Naive thymus-derived CD4-positive, alpha-beta T cell (primary cell): ENCODE data around the gene OR4Q2. TPM values are rescaled to one million over a fixed set of nuclear protein-coding genes. Genes with fewer than 3 reads are reported as not detected.

ENCODE experiments used
- ATAC-seq: fragments of 150-1000 bp; cut with Tn5 transposase; 2 replicates; pipeline ENCODE4 v1.10.0; 2021; ENCODE audit warnings: mild to moderate bottlenecking, moderate library complexity
- CTCF ChIA-PET: fragments of 350-600 bp; sonication (Branson Sonifier 250); formaldehyde crosslinking; loops from one replicate; lab custom pipeline; 2021; ENCODE audit warnings: antibody characterized with exemption; lab: Charles Lee
- POLR2A ChIA-PET: fragments of 350-600 bp; sonication (Branson Sonifier 250); formaldehyde crosslinking; loops from one replicate; lab custom pipeline; 2021; ENCODE audit warnings: antibody characterized with exemption, inconsistent platforms; lab: Charles Lee
- DNase-seq, 9 donors: peaks; one replicate each; pipeline versions ENCODE4 v3.0.0 to v3.0.0-alpha.2; 2020 to 2022; ENCODE audit warnings: mixed read lengths in 1 of 9
- H3K27ac ChIP-seq: one replicate; pipeline ENCODE4 v1.7.0; 2013; ENCODE audit warnings: mild to moderate bottlenecking, low read depth, low read length, moderate library complexity
- H3K27me3 ChIP-seq, 2 donors: one replicate each; pipeline ENCODE4 v1.7.0; 2013; ENCODE audit warnings: low read length in 2 of 2, mild to moderate bottlenecking in 2 of 2, moderate library complexity in 2 of 2; ENCODE audit not compliant: control insufficient read depth in 2 of 2, insufficient read depth in 2 of 2
- H3K36me3 ChIP-seq, 3 experiments: 1 replicate in 2 of 3; 2 replicates in 1 of 3; pipeline ENCODE4 v1.7.0; 2013; ENCODE audit warnings: low read length in 3 of 3, mild to moderate bottlenecking in 3 of 3, moderate library complexity in 1 of 3; ENCODE audit not compliant: insufficient read depth in 3 of 3, control insufficient read depth in 2 of 3
- H3K4me1 ChIP-seq, 2 donors: one replicate each; pipeline ENCODE4 v1.7.0; 2013; ENCODE audit warnings: low read length in 2 of 2, mild to moderate bottlenecking in 2 of 2, moderate library complexity in 1 of 2; ENCODE audit not compliant: control insufficient read depth in 2 of 2, insufficient read depth in 2 of 2
- H3K4me3 ChIP-seq: 2 replicates; pipeline ENCODE4 v1.7.0; 2013; ENCODE audit warnings: mild to moderate bottlenecking, low read length
- H3K9me3 ChIP-seq, 3 experiments: 1 replicate in 2 of 3; 2 replicates in 1 of 3; pipeline ENCODE4 v1.7.0; 2013; ENCODE audit warnings: low read length in 3 of 3; ENCODE audit not compliant: control insufficient read depth in 2 of 3
- H3K27ac Mint-ChIP-seq, 9 donors: one replicate each; pipeline ENCODE4 v1.8.0; 2020 to 2022; ENCODE audit warnings: mixed read lengths in 9 of 9, mild to moderate bottlenecking in 8 of 9, moderate library complexity in 5 of 9, inconsistent platforms in 2 of 9
- H3K27me3 Mint-ChIP-seq, 5 donors: one replicate each; pipeline ENCODE4 v1.8.0; 2021 to 2022; ENCODE audit warnings: mixed read lengths in 5 of 5, mild to moderate bottlenecking in 1 of 5
- H3K36me3 Mint-ChIP-seq, 5 donors: one replicate each; pipeline ENCODE4 v1.8.0; 2020 to 2022; ENCODE audit warnings: mixed read lengths in 5 of 5, mild to moderate bottlenecking in 3 of 5, inconsistent platforms in 1 of 5
- H3K4me1 Mint-ChIP-seq, 7 donors: one replicate each; pipeline ENCODE4 v1.8.0; 2020 to 2022; ENCODE audit warnings: mixed read lengths in 7 of 7, mild to moderate bottlenecking in 3 of 7, inconsistent platforms in 1 of 7
- H3K4me3 Mint-ChIP-seq, 10 donors: one replicate each; pipeline ENCODE4 v1.8.0; 2020 to 2022; ENCODE audit warnings: mild to moderate bottlenecking in 10 of 10, mixed read lengths in 10 of 10, moderate library complexity in 6 of 10, inconsistent platforms in 2 of 10
- H3K9me3 Mint-ChIP-seq, 11 donors: one replicate each; pipeline ENCODE4 v1.8.0; 2020 to 2022; ENCODE audit warnings: mixed read lengths in 11 of 11, mild to moderate bottlenecking in 4 of 11, inconsistent platforms in 1 of 11, moderate library complexity in 1 of 11
- intact Hi-C, 2 donors: fragments of 100-400 bp; cut with micrococcal nuclease; formaldehyde crosslinking; loops; one replicate each; pipeline ENCODE4 v1.15.1; 2023
- polyA plus RNA-seq, 2 donors: library from polyadenylated mRNA; unstranded; fragments of 300-500 nt; fragmentation: Illumina TruSeq; gene quantifications; one replicate each; pipeline ENCODE4 v1.2.3, GENCODE V29; 2021
- total RNA-seq, 6 experiments: library from RNA in 5 of 6; stranded (reverse) in 5 of 6; gene quantifications; 1 replicate in 5 of 6; 2 replicates in 1 of 6; pipeline ENCODE4 v1.2.3 and lab custom pipeline; 2021 to 2026

OR4Q2 gene
- total and polyA plus RNA-seq, 7 experiments from 2014 or later, result not detected

DNA sequence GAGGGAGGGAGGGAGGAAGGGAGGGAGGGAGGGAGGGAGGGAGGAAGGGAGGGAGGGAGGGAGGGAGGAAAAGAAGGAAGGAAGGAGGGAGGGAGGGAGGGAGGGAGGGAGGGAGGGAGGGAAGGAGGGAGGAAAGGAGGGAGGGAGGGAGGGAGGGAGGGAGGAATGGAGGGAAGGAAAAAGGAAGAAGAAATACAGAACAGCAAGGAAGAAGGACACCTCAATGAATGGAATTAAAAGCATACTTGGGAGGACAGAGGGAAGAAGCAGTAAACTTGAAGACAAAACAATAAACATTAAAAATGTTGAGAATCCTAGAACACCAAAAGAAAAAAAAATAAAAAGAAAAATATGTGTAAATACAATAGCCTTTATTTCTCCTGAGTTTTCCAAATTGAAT lies 6.2 kb downstream of the OR4Q2 start:
- no peaks in the 10 kb centered on the region for H3K4me1 Mint-ChIP-seq
- intact Hi-C loops, result no loop called here
- CTCF ChIA-PET, result no interaction called here
- Histone ChIP-seq H3K9me3 (no peaks in the 10 kb centered on the region), H3K27me3 (no peaks in the 10 kb centered on the region), H3K4me1 (no peaks in the 10 kb centered on the region), H3K27ac (no peak overlapping the region), H3K36me3 (no peaks in the 10 kb centered on the region), H3K4me3 (no peak overlapping the region)
- ATAC-seq (no peak), DNase-seq (no peak)
- H3K4me3 Mint-ChIP-seq, result no peak overlapping the region
- H3K27me3 Mint-ChIP-seq, result peaks cover 0 to 2% (median 0%) of the 10 kb centered on the region in 5 donors
- peaks cover 0 to 8% (median 0%) of the 10 kb centered on the region in 5 donors for H3K36me3 Mint-ChIP-seq
- peak overlapping the region in 2 of 9 donors; percentile 64 to 74 for H3K27ac Mint-ChIP-seq
- POLR2A ChIA-PET, result no interaction called here
- peaks cover 0 to 34% (median 6%) of the 10 kb centered on the region in 11 donors for H3K9me3 Mint-ChIP-seq

DNA sequence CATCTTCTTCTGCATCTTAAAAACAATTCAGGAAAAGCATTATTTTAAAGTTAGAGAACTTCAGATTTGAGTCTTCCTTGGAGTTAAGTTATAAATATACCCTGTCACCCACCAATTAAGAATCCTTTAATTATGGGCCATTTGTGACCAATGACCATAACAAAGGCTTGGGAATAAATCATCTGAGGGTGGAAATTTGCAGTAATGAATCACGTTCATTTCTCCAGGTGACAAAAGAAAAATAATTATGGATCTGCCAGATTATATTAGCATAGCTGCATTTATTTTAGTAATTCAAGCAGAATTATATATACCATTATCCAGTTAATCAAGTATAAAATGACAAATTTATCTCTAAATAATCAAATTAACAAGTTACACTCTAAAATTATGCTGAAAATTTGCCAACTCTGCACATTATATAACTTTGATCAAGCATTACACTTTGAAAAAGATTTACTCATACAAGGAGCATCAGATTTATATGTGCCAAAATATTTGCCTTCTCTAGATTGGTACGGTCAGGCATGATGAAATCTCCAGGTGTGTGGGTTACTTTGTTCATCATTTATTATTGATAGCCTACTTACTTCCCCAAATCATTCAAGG lies 17.4 kb downstream of the OR4Q2 start, which contains the start of gene OR4K14:
Gene OR4K14, minus strand, starts transcription at position 51 of the 609 bp plus-strand sequence. CDS start 4,114 bp downstream, outside the sequence.
- intact Hi-C loops, result no loop called here
- no peak within 1 kb of the TSS for H3K27ac Mint-ChIP-seq
- H3K4me3 Mint-ChIP-seq, result no peak within 1 kb of the TSS
- H3K27me3 Mint-ChIP-seq, result peaks cover 0 to 14% (median 3%) of the 10 kb centered on the region in 5 donors
- H3K4me3 ChIP-seq, result no peak within 1 kb of the TSS
- no peak within 1 kb of the TSS for H3K27ac ChIP-seq
- DNase-seq (no peak), ATAC-seq (no peak)
- ChIA-PET CTCF (no interaction called here), POLR2A (no interaction called here)
- H3K4me1 ChIP-seq, result no peaks in the 10 kb centered on the region
- H3K36me3 ChIP-seq, result no peaks in the 10 kb centered on the region
- H3K4me1 Mint-ChIP-seq, result peaks cover 0 to 2% (median 0%) of the 10 kb centered on the region in 7 donors
- H3K9me3 ChIP-seq, result no peaks in the 10 kb centered on the region
- H3K9me3 Mint-ChIP-seq, result peaks cover 0 to 11% (median 1%) of the 10 kb centered on the region in 11 donors
- H3K36me3 Mint-ChIP-seq, result peaks cover 0 to 9% (median 0%) of the 10 kb centered on the region in 5 donors
- no peaks in the 10 kb centered on the region for H3K27me3 ChIP-seq

DNA sequence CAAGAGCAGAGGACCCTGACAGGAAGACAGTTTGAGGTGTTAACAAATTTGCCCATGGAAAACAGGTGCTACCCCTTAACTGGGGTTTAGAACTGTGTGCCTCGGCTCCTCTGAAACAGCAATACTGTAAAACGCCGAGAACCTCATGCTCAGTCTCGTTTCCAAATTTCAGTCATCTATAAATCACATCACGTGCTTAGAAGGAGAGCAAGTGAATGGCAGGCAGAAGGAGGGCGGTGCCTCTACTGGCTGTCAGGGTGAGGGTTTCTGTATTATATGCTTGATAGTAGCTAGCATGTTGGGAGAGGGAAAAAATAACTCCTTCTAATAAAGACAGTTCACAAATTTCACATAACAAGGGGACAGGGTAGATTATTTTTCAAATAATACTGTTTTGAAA lies 29.1 kb downstream of the OR4Q2 start:
- peak overlapping the region in 1 of 9 donors; percentile 34 for H3K27ac Mint-ChIP-seq
- Histone ChIP-seq H3K36me3 (no peaks in the 10 kb centered on the region), H3K4me1 (no peaks in the 10 kb centered on the region), H3K9me3 (no peaks in the 10 kb centered on the region), H3K4me3 (no peak overlapping the region), H3K27me3 (no peaks in the 10 kb centered on the region), H3K27ac (no peak overlapping the region)
- H3K27me3 Mint-ChIP-seq, result peaks cover 0 to 7% (median 0%) of the 10 kb centered on the region in 5 donors
- POLR2A ChIA-PET, result no interaction called here
- H3K9me3 Mint-ChIP-seq, result peaks cover 0 to 3% (median 0%) of the 10 kb centered on the region in 11 donors
- CTCF ChIA-PET, result no interaction called here
- no peak for DNase-seq
- intact Hi-C loops, result no loop called here
- no peaks in the 10 kb centered on the region for H3K4me1 Mint-ChIP-seq
- ATAC-seq, result no peak
- H3K4me3 Mint-ChIP-seq, result no peak overlapping the region
- H3K36me3 Mint-ChIP-seq, result no peaks in the 10 kb centered on the region

DNA sequence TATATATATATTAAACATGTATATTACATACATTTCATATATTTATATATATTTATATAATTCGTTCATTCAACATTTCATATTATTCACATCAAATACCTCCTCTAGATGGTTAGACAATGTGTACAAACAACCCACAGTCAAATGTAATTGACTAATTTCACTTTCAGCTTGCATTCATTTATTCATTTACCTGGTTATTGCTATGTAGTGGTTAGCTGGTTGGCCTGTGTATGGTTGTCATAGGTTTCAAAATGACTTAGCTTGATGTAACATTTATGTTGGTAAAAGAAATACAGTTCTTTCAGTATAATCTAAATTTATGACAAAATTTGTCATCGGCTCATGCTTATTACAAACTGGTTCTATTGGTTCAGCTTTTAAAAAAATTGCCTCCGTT lies 33.5 kb downstream of the OR4Q2 start:
- Mint-ChIP-seq H3K36me3 (no peaks in the 10 kb centered on the region), H3K9me3 (peaks cover 0 to 12% (median 3%) of the 10 kb centered on the region in 11 donors), H3K27ac (no peak overlapping the region), H3K4me3 (no peak overlapping the region), H3K27me3 (peaks cover 0 to 7% (median 0%) of the 10 kb centered on the region in 5 donors), H3K4me1 (no peaks in the 10 kb centered on the region)
- DNase-seq (no peak), ATAC-seq (no peak)
- no peaks in the 10 kb centered on the region for H3K27me3 ChIP-seq
- H3K4me1 ChIP-seq, result no peaks in the 10 kb centered on the region
- CTCF ChIA-PET, result no interaction called here
- no peaks in the 10 kb centered on the region for H3K36me3 ChIP-seq
- no peak overlapping the region for H3K27ac ChIP-seq
- no peaks in the 10 kb centered on the region for H3K9me3 ChIP-seq
- H3K4me3 ChIP-seq, result no peak overlapping the region
- POLR2A ChIA-PET, result no interaction called here
- intact Hi-C loops, result no loop called here

GRCh38 chr14:20035938-20036337 lies 34.0 kb downstream of the OR4Q2 start, which contains the start of gene OR4K13:
OR4K13 (minus strand) TSS chr14:20036038; CDS start chr14:20034758, 1,280 bp downstream.
- Mint-ChIP-seq H3K27ac (no peak within 1 kb of the TSS), H3K4me1 (no peaks in the 10 kb centered on the region), H3K4me3 (no peak within 1 kb of the TSS), H3K36me3 (no peaks in the 10 kb centered on the region), H3K9me3 (peaks cover 0 to 14% (median 4%) of the 10 kb centered on the region in 11 donors), H3K27me3 (peaks cover 0 to 7% (median 0%) of the 10 kb centered on the region in 5 donors)
- ChIA-PET CTCF (no interaction called here), POLR2A (no interaction called here)
- no peak within 1 kb of the TSS for H3K27ac ChIP-seq
- H3K9me3 ChIP-seq, result no peaks in the 10 kb centered on the region
- intact Hi-C loops, result no loop called here
- DNase-seq (no peak), ATAC-seq (no peak)
- no peaks in the 10 kb centered on the region for H3K27me3 ChIP-seq
- no peaks in the 10 kb centered on the region for H3K4me1 ChIP-seq
- no peak within 1 kb of the TSS for H3K4me3 ChIP-seq
- no peaks in the 10 kb centered on the region for H3K36me3 ChIP-seq

GRCh38 chr14:20044243-20044642 lies 42.3 kb downstream of the OR4Q2 start:
- Histone ChIP-seq H3K4me1 (no peaks in the 10 kb centered on the region), H3K4me3 (no peak overlapping the region), H3K9me3 (no peaks in the 10 kb centered on the region), H3K36me3 (no peaks in the 10 kb centered on the region), H3K27ac (no peak overlapping the region), H3K27me3 (no peaks in the 10 kb centered on the region)
- DNase-seq (no peak), ATAC-seq (no peak)
- peaks cover 0 to 3% (median 0%) of the 10 kb centered on the region in 5 donors for H3K36me3 Mint-ChIP-seq
- no peak overlapping the region for H3K4me3 Mint-ChIP-seq
- H3K4me1 Mint-ChIP-seq, result peaks cover 0 to 2% (median 0%) of the 10 kb centered on the region in 7 donors
- ChIA-PET CTCF (no interaction called here), POLR2A (no interaction called here)
- no peak overlapping the region for H3K27ac Mint-ChIP-seq
- intact Hi-C loops, result no loop called here
- peaks cover 2 to 8% (median 5%) of the 10 kb centered on the region in 5 donors for H3K27me3 Mint-ChIP-seq
- peaks cover 0 to 14% (median 5%) of the 10 kb centered on the region in 11 donors for H3K9me3 Mint-ChIP-seq

DNA sequence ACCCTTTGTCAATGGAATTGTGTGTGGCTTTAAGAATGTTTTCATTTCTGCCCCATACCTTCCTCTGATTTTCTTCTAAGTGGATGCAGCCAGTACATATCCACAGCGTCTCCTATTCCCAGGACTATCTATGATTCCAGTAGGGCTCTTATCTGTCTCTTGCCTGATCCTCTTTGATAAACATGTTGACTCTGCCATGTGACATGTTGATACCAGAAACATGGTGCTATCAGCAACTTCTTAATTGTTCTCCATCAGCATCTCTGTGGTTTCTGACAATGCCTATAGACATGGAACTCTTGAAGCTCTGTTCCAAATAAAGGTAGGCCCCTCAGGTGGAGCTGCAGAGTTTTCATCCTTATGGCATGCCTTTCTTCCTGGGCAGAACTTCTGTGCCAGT lies 46.2 kb downstream of the OR4Q2 start:
- peaks cover 0 to 2% (median 0%) of the 10 kb centered on the region in 7 donors for H3K4me1 Mint-ChIP-seq
- ChIA-PET POLR2A (no interaction called here), CTCF (no interaction called here)
- intact Hi-C loops, result no loop called here
- H3K27ac Mint-ChIP-seq, result no peak overlapping the region
- Histone ChIP-seq H3K9me3 (no peaks in the 10 kb centered on the region), H3K4me3 (no peak overlapping the region), H3K36me3 (no peaks in the 10 kb centered on the region), H3K27me3 (no peaks in the 10 kb centered on the region), H3K4me1 (no peaks in the 10 kb centered on the region), H3K27ac (no peak overlapping the region)
- no peak overlapping the region for H3K4me3 Mint-ChIP-seq
- peaks cover 0 to 6% (median 0%) of the 10 kb centered on the region in 11 donors for H3K9me3 Mint-ChIP-seq
- no peaks in the 10 kb centered on the region for H3K36me3 Mint-ChIP-seq
- DNase-seq, result no peak
- H3K27me3 Mint-ChIP-seq, result peaks cover 3 to 17% (median 9%) of the 10 kb centered on the region in 5 donors
- ATAC-seq, result no peak
